Parathyroid adenoma (tissue), 2 donors: ENCODE results near the gene KHK.

Experiments used
- H2AFZ ChIP-seq: fragments of 300-600 bp; sonication (generic); one replicate; pipeline ENCODE4 v1.7.0; 2017; ENCODE audit warnings: antibody characterized with exemption, mild to moderate bottlenecking
- H3K27ac ChIP-seq: fragments of 300-600 bp; sonication (generic); one replicate; pipeline ENCODE4 v1.7.0; 2017
- H3K27me3 ChIP-seq: fragments of 300-600 bp; sonication (generic); one replicate; pipeline ENCODE4 v1.7.0; 2017; ENCODE audit warnings: low read length; ENCODE audit not compliant: control insufficient read depth, insufficient read depth
- H3K36me3 ChIP-seq: fragments of 300-600 bp; sonication (generic); one replicate; pipeline ENCODE4 v1.7.0; 2017; ENCODE audit warnings: low read length; ENCODE audit not compliant: control insufficient read depth, insufficient read depth
- H3K4me1 ChIP-seq: fragments of 300-600 bp; sonication (generic); one replicate; pipeline ENCODE4 v1.7.0; 2017; ENCODE audit warnings: control low read depth
- H3K4me2 ChIP-seq: fragments of 300-600 bp; sonication (generic); one replicate; pipeline ENCODE4 v1.7.0; 2017; ENCODE audit warnings: low read length
- H3K4me3 ChIP-seq: fragments of 300-600 bp; sonication (generic); one replicate; pipeline ENCODE4 v1.7.0; 2017; ENCODE audit warnings: low read depth, low read length
- H3K79me2 ChIP-seq: fragments of 300-600 bp; sonication (generic); one replicate; pipeline ENCODE4 v1.7.0; 2017; ENCODE audit warnings: control low read depth
- H3K9ac ChIP-seq: fragments of 300-600 bp; sonication (generic); one replicate; pipeline ENCODE4 v1.7.0; 2017; ENCODE audit warnings: mild to moderate bottlenecking
- H3K9me3 ChIP-seq: fragments of 300-600 bp; sonication (generic); one replicate; pipeline ENCODE4 v1.7.0; 2017; ENCODE audit warnings: low read length; ENCODE audit not compliant: control insufficient read depth
- CTCF ChIP-seq: fragments of 300-600 bp; sonication (generic); IDR thresholded peaks from one replicate; pipeline ENCODE4 v1.7.0; 2017; ENCODE audit warnings: antibody characterized with exemption, mild to moderate bottlenecking
- donor health status: primary hyperparathyroidism.

The KHK gene

DNA sequence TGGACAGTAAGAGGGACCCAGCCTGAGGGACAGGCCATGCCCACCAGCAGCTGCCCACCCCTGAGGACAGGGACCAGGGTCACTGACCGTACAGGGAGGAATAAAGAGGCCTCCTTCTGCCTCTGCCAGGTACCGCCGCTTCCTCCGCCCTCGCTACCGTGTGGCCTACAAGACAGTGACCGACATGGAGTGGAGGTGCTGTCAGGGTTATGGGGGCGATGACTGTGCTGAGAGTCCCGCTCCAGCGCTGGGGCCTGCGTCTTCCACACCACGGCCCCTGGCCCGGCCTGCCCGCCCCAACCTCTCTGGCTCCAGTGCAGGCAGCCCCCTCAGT is 6.0 kb upstream of the KHK start:
- Histone ChIP-seq H3K4me1 (peaks cover 12% of the 10 kb centered on the region), H3K4me2 (no peak overlapping the region), H3K36me3 (no peaks in the 10 kb centered on the region), H2AFZ (peak overlapping the region; percentile 65), H3K27me3 (no peaks in the 10 kb centered on the region), H3K4me3 (no peak overlapping the region), H3K9ac (no peak overlapping the region), H3K79me2 (no peaks in the 10 kb centered on the region), H3K9me3 (no peaks in the 10 kb centered on the region), H3K27ac (no peak overlapping the region)
- no peak for TF ChIP-seq CTCF

DNA sequence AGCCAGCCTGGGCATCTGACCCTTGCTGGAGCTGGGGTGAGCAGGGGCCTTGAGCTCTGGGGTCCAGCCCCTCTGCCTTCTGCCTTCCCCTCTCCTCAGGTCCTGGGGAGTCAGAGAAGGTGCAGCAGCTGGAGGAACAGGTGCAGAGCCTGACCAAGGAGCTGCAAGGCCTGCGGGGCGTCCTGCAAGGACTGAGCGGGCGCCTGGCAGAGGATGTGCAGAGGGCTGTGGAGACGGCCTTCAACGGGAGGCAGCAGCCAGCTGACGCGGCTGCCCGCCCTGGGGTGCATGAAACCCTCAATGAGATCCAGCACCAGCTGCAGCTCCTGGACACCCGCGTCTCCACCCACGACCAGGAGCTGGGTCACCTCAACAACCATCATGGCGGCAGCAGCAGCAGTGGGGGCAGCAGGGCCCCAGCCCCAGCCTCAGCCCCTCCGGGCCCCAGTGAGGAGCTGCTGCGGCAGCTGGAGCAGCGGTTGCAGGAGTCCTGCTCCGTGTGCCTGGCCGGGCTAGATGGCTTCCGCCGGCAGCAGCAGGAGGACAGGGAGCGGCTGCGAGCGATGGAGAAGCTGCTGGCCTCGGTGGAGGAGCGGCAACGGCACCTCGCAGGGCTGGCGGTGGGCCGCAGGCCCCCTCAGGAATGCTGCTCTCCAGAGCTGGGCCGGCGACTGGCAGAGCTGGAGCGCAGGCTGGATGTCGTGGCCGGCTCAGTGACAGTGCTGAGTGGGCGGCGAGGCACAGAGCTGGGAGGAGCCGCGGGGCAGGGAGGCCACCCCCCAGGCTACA is 4.4 kb upstream of the KHK start:
- Histone ChIP-seq H3K9me3 (no peaks in the 10 kb centered on the region), H3K4me1 (peaks cover 14% of the 10 kb centered on the region), H3K4me3 (no peak overlapping the region), H3K27me3 (no peaks in the 10 kb centered on the region), H2AFZ (peak overlapping the region; percentile 65), H3K27ac (peak overlapping the region; percentile 64), H3K4me2 (no peak overlapping the region), H3K79me2 (no peaks in the 10 kb centered on the region), H3K36me3 (no peaks in the 10 kb centered on the region), H3K9ac (no peak overlapping the region)
- no peak for TF ChIP-seq CTCF

DNA sequence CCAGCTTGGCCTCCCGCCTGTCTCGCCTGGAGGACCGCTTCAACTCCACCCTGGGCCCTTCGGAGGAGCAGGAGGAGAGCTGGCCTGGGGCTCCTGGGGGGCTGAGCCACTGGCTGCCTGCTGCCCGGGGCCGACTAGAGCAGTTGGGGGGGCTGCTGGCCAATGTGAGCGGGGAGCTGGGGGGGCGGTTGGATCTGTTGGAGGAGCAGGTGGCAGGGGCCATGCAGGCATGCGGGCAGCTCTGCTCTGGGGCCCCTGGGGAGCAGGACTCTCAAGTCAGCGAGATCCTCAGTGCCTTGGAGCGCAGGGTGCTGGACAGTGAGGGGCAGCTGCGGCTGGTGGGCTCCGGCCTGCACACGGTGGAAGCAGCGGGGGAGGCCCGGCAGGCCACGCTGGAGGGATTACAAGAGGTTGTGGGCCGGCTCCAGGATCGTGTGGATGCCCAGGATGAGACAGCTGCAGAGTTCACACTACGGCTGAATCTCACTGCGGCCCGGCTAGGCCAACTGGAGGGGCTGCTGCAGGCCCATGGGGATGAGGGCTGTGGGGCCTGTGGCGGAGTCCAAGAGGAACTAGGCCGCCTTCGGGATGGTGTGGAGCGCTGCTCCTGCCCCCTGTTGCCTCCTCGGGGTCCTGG is 3.7 kb upstream of the KHK start:
- Histone ChIP-seq H2AFZ (no peak overlapping the region), H3K4me1 (peaks cover 15% of the 10 kb centered on the region), H3K4me3 (no peak overlapping the region), H3K4me2 (no peak overlapping the region), H3K9me3 (no peaks in the 10 kb centered on the region), H3K27ac (no peak overlapping the region), H3K36me3 (no peaks in the 10 kb centered on the region), H3K27me3 (no peaks in the 10 kb centered on the region), H3K9ac (no peak overlapping the region), H3K79me2 (no peaks in the 10 kb centered on the region)
- TF ChIP-seq CTCF: no peak

- Histone ChIP-seq H3K27me3 (no peaks in the 10 kb centered on the region), H3K79me2 (no peaks in the 10 kb centered on the region), H3K4me3 (no peak overlapping the region), H2AFZ (no peak overlapping the region), H3K36me3 (no peaks in the 10 kb centered on the region), H3K9ac (no peak overlapping the region), H3K4me2 (no peak overlapping the region), H3K27ac (no peak overlapping the region), H3K9me3 (no peaks in the 10 kb centered on the region), H3K4me1 (peaks cover 15% of the 10 kb centered on the region)
- no peak for TF ChIP-seq CTCF
Measured at GRCh38 chr2:27083410-27084296, 2.9 kb upstream of the KHK start.
